Measurements from ENCODE around the gene FBXL22. TPM values are rescaled to one million over a fixed set of nuclear protein-coding genes. Genes with fewer than 3 reads are reported as not detected.

FBXL22 gene, protein sequence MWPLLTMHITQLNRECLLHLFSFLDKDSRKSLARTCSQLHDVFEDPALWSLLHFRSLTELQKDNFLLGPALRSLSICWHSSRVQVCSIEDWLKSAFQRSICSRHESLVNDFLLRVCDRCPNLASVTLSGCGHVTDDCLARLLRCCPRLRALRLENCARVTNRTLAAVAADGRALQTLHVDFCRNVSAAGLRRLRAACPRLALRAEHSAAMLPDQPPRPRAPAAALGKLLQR
- 0.47 and 1.1 TPM in 2 replicates for total RNA-seq

- intact Hi-C loops (cut with micrococcal nuclease), result no loop called here
These were observed at the start of gene FBXL22 for GRCh38 chr15:63597038-63597790. Gene FBXL22, plus strand, starts transcription at chr15:63597387. Its CDS starts 6 bp downstream, at chr15:63597393.

DNA sequence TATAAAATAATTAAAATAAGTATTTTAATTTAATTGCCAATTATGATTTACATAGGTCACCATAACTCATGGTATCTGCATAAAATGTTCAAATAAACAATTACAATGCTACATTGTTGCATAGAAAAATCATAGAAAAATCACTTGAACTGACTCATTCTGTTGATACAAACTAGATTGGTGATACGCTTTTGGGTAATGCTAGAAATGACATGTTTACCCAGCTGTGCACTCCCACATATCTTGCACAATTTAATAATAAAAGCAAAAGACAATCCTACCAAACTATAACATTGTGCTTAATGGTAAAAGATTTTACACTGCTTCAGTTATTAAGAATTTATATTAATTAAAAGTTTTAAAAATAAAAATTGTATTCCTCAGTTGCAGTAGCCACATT lies 45.8 kb upstream of the FBXL22 start:
- intact Hi-C loops (cut with micrococcal nuclease), result loop anchor here (10.0 kb wide), 1 partner anchor 267 kb away; no protein-coding TSS in a partner anchor

DNA sequence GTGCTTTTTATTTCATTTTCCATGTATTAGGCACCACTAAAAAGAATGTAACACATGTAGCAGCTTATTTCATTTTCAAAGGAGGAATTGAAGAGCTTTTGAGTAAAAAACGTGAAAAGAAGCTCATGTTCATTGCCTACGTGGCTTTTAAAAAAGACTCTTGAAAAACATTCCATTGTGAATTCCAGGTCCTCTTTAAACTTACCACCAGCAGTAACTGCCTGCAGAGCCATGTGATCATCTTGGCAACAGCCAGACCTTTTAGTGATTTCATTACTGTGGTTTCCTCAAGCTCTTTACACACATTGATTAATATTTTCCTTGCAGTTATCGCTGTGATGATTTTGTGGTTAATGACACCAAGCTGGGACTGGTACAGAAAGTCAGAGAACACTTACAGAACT lies 43.8 kb upstream of the FBXL22 start:
- intact Hi-C loops (cut with micrococcal nuclease), result loop anchor here (10.0 kb wide), 1 partner anchor 269 kb away; no protein-coding TSS in a partner anchor

DNA sequence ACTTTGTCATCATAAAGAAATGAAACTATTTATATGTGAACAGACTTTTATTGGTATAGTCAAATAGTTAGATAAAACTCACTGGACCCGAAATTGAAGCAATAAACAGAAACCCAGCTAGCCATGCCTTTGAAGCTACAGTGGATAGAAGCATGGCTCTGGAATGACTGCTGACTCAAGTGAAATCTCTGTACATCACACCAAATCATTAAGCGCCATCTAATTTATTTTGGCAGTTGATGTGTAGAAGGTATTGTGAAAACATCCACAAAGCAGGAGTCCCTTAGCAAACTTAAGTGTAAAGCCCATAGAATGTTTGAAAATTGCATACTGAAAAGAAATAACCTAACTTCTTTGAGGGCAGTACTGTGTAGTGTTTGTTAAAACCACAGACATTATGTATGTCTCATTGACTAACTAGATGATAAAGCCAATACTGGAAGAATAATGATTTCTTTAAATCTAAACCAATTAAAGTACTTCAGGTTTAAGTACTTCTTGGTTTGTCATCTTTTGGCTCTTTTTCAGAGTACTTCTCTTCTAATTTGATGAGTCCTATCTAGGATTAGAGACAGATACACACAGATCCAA lies 42.8 kb upstream of the FBXL22 start:
- intact Hi-C loops (cut with micrococcal nuclease), result loop anchor here (10.0 kb wide), 1 partner anchor 270 kb away; no protein-coding TSS in a partner anchor

DNA sequence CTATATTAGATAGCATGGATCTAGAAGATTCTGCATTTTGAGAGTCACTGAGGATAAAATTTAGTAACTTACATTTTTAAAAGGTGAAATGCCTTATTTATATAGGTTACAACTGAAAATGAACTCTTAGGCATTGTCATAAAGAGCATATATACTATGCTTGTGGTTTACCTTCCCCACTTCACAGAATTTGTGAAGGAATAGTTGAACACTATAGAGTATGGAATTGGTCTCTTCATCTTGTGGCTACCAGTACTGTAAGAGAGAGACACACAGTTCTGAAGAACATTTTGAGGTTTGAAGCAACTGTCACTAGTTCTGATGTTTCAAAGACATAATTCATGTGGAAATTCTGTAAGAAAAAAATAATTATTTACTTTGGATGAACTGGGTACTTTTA lies 41.7 kb upstream of the FBXL22 start:
- intact Hi-C loops (cut with micrococcal nuclease), result loop anchor here (10.0 kb wide), 1 partner anchor 271 kb away; no protein-coding TSS in a partner anchor

- intact Hi-C loops (cut with micrococcal nuclease), result loop anchor here (10.0 kb wide), 1 partner anchor 271 kb away; no protein-coding TSS in a partner anchor
These were observed 40.9 kb upstream of the FBXL22 start for GRCh38 chr15:63556246-63556645.

- intact Hi-C loops (cut with micrococcal nuclease), result loop anchor here (10.0 kb wide), 1 partner anchor 272 kb away; no protein-coding TSS in a partner anchor
These were observed 40.5 kb upstream of the FBXL22 start for GRCh38 chr15:63556736-63557135.

GRCh38 chr15:63559753-63560152 lies 37.4 kb upstream of the FBXL22 start:
- intact Hi-C loops (cut with micrococcal nuclease), result loop anchor here (10.0 kb wide), 1 partner anchor 275 kb away; no protein-coding TSS in a partner anchor

- intact Hi-C loops (cut with micrococcal nuclease), result no loop called here
These were observed 36.3 kb upstream of the FBXL22 start for GRCh38 chr15:63560741-63561448.

DNA sequence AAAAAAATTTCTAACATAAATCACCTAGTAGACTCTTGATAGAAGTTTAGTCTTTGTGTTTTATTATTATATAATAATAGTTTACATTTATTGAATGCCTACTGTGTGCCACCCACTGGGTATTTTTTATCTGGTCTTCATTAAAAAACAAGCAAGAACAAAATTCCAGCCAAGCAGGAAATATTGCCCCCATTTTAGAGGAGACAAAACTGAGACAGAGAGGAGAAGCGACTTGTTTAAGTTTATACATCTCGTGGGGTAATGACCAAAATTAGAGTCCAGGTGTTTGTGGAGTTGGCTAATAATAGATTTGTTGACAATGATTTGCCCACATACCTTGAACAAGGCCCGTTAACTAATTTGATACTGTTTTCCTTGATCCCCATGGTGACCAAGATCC lies 33.1 kb upstream of the FBXL22 start:
- intact Hi-C loops (cut with micrococcal nuclease), result no loop called here

GRCh38 chr15:63565536-63566186 lies 31.5 kb upstream of the FBXL22 start:
- intact Hi-C loops (cut with micrococcal nuclease), result no loop called here

DNA sequence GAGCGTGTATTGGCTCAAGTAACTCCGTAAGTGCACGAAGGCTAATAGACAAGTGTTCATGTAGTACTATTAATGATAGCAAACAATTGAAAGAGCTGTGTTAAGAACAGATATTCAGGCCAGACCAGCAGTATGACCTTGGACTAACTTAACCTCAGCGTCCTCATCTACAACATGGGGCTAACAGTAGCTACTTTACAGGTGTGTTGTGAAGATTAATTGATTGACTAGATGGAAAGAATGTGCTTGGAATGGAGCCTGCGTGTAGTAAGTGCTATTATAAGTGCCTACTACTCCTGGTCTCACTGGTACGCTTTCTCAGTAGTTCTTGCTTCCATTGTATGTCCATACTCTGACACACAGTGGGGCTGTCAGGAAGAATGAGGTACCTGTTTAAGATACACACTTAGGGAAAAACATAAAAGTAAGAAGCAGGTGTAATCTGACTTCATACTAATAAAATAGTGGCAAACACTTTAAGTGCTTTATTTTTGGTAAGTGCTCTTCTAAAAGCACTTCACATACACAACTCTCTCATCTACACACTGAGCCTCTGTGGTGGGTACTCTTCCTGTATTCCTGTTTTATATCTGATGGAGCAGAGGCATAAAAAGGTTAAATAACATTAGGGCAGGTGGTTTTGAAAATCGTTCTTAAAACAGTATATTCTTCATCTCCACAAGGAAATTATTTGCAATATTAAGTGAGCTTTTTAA lies 24.3 kb upstream of the FBXL22 start:
- intact Hi-C loops (cut with micrococcal nuclease), result no loop called here

- intact Hi-C loops (cut with micrococcal nuclease), result no loop called here
These were observed 23.7 kb upstream of the FBXL22 start for GRCh38 chr15:63573533-63573932.

- intact Hi-C loops (cut with micrococcal nuclease), result no loop called here
These were observed 21.9 kb upstream of the FBXL22 start for GRCh38 chr15:63575312-63575711.

DNA sequence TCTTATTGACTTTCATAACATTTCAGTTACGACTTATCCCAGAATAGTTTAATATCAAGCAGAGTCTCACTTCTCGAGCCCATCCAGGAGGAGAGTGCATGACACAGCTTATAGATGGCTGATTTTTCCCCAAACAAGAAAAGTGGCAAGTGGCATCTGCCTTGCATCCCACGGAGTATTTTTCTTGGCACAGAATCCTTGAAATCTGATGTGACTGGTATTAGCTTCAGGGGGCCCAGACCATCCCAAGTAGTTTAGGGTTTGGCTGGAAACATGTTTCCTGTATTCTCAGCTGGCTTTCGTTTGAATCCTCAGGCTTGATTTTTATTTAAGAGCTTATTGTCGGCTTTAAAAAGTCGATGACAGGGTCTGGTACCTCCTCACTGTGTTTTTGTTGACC lies 20.7 kb upstream of the FBXL22 start:
- intact Hi-C loops (cut with micrococcal nuclease), result no loop called here

DNA sequence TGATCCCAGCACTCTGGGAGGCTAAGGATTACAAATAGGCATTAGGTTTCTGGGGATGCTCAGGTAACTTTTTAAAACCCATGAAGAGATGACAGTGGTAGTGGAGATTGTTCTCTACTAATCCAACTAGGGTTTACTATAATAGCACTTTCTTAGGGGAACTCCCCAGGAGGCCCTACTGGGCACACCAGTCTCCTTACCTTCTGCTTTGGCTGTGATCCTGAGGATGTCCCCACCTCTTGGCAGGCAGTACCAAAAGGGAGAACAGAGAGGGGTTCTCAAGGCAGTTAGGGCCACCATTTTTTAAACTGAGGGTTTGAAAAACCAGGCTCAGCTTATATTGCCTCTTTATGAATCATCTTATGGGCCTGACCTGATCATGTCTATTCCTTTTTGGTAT lies 15.0 kb upstream of the FBXL22 start:
- intact Hi-C loops (cut with micrococcal nuclease), result no loop called here

DNA sequence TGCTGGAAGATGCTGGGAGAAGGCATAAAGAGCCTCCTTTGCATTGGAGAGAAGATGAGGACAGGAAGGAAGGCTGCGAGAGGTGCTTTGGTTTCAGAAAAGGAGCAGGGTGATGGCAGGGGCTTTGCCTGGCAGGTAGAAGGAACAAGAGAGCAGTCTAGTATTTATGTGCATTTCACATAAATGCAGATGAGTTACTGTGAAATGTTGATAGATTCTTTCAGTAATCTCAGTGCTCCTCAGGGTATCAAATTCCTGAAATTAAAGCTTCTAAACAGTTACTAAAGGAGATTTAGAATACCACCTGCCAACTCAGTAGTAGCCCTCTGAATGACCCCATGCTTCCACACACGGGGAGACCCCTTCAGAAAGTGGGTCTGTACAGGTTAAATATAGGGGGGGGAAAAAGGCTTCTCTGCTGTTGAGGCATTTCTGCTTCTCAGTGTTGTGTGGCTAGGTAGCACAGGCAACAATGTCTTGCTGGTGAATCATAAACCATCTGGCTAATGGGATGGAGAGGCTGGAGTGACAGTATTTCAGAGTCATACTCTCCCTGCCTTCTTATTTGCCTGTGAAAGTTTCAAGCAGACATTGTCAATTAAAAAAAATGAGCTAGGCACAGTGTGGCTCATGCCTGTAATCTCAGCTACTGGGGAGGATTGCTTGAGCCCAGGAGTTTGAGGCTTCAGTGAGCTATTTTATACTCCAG lies 14.3 kb upstream of the FBXL22 start:
- intact Hi-C loops (cut with micrococcal nuclease), result no loop called here

- intact Hi-C loops (cut with micrococcal nuclease), result no loop called here
These were observed 10.4 kb upstream of the FBXL22 start for GRCh38 chr15:63586790-63587189.

GRCh38 chr15:63587527-63587926 lies 9.7 kb upstream of the FBXL22 start:
- intact Hi-C loops (cut with micrococcal nuclease), result no loop called here

DNA sequence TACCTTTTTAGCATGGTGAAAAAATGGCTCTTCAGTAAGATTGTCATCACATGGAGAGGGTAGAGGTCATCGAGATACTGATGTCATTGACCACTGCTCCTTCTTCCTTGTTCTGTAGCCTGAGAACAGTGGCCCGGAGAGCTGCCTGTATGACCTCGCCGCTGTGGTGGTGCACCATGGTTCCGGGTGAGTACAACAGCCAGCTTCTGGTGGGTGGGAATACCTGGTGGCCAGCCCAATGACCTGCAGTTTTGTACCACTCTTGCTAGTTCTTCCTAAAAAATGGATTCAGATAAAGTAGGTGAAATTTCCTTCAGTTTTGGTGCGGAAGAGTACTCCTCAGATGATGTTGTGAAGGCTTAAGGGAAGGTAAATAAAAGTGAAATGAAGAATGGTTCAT lies 8.4 kb upstream of the FBXL22 start:
- intact Hi-C loops (cut with micrococcal nuclease), result no loop called here
